ENCODE data around the gene SLC25A21.
A peak's percentile ranks its signal among the peaks of the same experiment; 100 is the strongest.
"Not testable (repeated sequence)": the region's sequence is repeated elsewhere in the genome, so short reads cannot be mapped to it uniquely, and the experiment has no call there.

The SLC25A21 gene

GRCh38 chr14:37172024-37172869 is at the start of gene SLC25A21:
Gene SLC25A21 (minus strand): TSS chr14:37172606.
- DNase-seq: peak; percentile 90

GRCh38 chr14:37221073-37221472 is 48.7 kb upstream of the SLC25A21 start:
- DNase-seq: no peak

- no peak for DNase-seq
Observed at GRCh38 chr14:37215345-37215744, 42.9 kb upstream of the SLC25A21 start.

- DNase-seq: no peak
Observed at GRCh38 chr14:37213016-37213415, 40.6 kb upstream of the SLC25A21 start.

- DNase-seq: no peak
Observed at GRCh38 chr14:37210448-37210847, 38.0 kb upstream of the SLC25A21 start.

- not testable (repeated sequence) for DNase-seq
Observed at GRCh38 chr14:37209617-37210016, 37.2 kb upstream of the SLC25A21 start.

- not testable (repeated sequence) for DNase-seq
Observed at GRCh38 chr14:37205623-37206605, 33.5 kb upstream of the SLC25A21 start.

- no peak for DNase-seq
Observed at GRCh38 chr14:37203423-37203822, 31.0 kb upstream of the SLC25A21 start.

- DNase-seq: no peak
Observed at GRCh38 chr14:37202812-37203211, 30.4 kb upstream of the SLC25A21 start.

GRCh38 chr14:37202265-37202664 is 29.9 kb upstream of the SLC25A21 start:
- no peak for DNase-seq

- no peak for DNase-seq
Observed at GRCh38 chr14:37201724-37202123, 29.3 kb upstream of the SLC25A21 start.

GRCh38 chr14:37198907-37199306 is 26.5 kb upstream of the SLC25A21 start:
- no peak for DNase-seq

GRCh38 chr14:37198273-37198598 is 25.8 kb upstream of the SLC25A21 start:
- no peak for DNase-seq

GRCh38 chr14:37197421-37198272 is 25.2 kb upstream of the SLC25A21 start, which contains the start of gene MIPOL1:
Gene MIPOL1 (plus strand): TSS chr14:37197937. CDS start chr14:37247889, 49,952 bp downstream.
- peak; percentile 90 for DNase-seq

GRCh38 chr14:37196604-37197420 is 24.4 kb upstream of the SLC25A21 start:
- DNase-seq: no peak

GRCh38 chr14:37195327-37195726 is 22.9 kb upstream of the SLC25A21 start:
- no peak for DNase-seq

- no peak for DNase-seq
Observed at GRCh38 chr14:37194698-37195097, 22.3 kb upstream of the SLC25A21 start.

GRCh38 chr14:37189733-37190132 is 17.3 kb upstream of the SLC25A21 start:
- not testable (repeated sequence) for DNase-seq

GRCh38 chr14:37187840-37188577 is 15.6 kb upstream of the SLC25A21 start:
- not testable (repeated sequence) for DNase-seq

GRCh38 chr14:37187294-37187693 is 14.9 kb upstream of the SLC25A21 start:
- no peak for DNase-seq

GRCh38 chr14:37186865-37187264 is 14.5 kb upstream of the SLC25A21 start:
- DNase-seq: no peak
